Measurements from ENCODE around the gene EID1. TPM values are rescaled to one million over a fixed set of nuclear protein-coding genes. Genes with fewer than 3 reads are reported as not detected.

EID1 gene
- total and polyA plus RNA-seq, 9 of the 15 experiments (the other 6 are each of a cell fraction or from before 2014, with no cell fraction given), result 46.5 to 211 (median 143) TPM

DNA sequence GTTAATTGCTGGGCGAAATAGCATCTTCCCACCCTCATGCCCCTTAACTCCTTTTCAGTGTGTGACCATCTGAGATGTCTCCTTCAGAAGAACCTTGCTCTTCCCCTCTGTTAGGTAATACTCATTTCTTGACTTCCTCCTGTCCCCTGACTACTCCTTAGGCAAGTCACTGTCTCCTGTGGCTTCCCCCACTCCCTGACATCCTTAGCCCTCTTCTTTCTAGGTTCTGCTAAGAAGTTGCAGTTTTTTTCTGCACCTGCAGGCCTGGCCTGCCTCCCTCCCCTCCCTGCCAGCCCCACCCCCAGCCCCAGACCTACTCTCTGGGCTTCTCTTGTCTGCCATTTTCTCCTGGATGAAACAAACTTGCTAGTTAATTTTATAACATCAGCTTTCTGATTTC, 15.2 kb upstream of the EID1 start:
- BruUV-seq (replicated peaks), result no TSS peak
- no peaks in the 10 kb centered on the region for H3K9me3 ChIP-seq (replicated peaks; ENCODE audit: control insufficient read depth, insufficient read depth, low read depth, low read length)
- TF ChIP-seq SLC30A9 (CRISPR knock-in tag; IDR thresholded peaks at IDR 0.05), result no peak
- no peak for TF ChIP-seq E2F3 (CRISPR knock-in tag; IDR thresholded peaks at IDR 0.05)
- TF ChIP-seq CHCHD3 (CRISPR knock-in tag; IDR thresholded peaks at IDR 0.05), result no peak
- TF ChIP-seq, protein P1, sequence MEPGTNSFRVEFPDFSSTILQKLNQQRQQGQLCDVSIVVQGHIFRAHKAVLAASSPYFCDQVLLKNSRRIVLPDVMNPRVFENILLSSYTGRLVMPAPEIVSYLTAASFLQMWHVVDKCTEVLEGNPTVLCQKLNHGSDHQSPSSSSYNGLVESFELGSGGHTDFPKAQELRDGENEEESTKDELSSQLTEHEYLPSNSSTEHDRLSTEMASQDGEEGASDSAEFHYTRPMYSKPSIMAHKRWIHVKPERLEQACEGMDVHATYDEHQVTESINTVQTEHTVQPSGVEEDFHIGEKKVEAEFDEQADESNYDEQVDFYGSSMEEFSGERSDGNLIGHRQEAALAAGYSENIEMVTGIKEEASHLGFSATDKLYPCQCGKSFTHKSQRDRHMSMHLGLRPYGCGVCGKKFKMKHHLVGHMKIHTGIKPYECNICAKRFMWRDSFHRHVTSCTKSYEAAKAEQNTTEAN (CRISPR knock-in tag; IDR thresholded peaks at IDR 0.05), result no peak
- no peak for TF ChIP-seq SMC3 (conservative IDR thresholded peaks at IDR 0.05; ENCODE audit: insufficient read depth, low read depth, low read length)
- TF ChIP-seq NFYB (IDR thresholded peaks at IDR 0.05; ENCODE audit: extremely low read depth, insufficient read length), result no peak
- TF ChIP-seq, protein P2, sequence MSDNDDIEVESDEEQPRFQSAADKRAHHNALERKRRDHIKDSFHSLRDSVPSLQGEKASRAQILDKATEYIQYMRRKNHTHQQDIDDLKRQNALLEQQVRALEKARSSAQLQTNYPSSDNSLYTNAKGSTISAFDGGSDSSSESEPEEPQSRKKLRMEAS (CRISPR knock-in tag; IDR thresholded peaks at IDR 0.05), result no peak
- TF ChIP-seq HDAC3 (IDR thresholded peaks at IDR 0.05; ENCODE audit: borderline replicate concordance, partially characterized antibody), result no peak
- no peak for TF ChIP-seq MCM7 (IDR thresholded peaks at IDR 0.05)
- TF ChIP-seq CEBPZ (IDR thresholded peaks at IDR 0.05; ENCODE audit: borderline replicate concordance, low read depth, low read length), result no peak
- TF ChIP-seq ZNF253 (CRISPR knock-in tag; conservative IDR thresholded peaks at IDR 0.05), result no peak
- TF ChIP-seq, protein P3, sequence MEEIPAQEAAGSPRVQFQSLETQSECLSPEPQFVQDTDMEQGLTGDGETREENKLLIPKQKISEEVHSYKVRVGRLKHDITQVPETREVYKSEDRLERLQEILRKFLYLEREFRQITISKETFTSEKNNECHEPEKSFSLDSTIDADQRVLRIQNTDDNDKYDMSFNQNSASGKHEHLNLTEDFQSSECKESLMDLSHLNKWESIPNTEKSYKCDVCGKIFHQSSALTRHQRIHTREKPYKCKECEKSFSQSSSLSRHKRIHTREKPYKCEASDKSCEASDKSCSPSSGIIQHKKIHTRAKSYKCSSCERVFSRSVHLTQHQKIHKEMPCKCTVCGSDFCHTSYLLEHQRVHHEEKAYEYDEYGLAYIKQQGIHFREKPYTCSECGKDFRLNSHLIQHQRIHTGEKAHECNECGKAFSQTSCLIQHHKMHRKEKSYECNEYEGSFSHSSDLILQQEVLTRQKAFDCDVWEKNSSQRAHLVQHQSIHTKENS (CRISPR knock-in tag; IDR thresholded peaks at IDR 0.05), result no peak
- TF ChIP-seq ZNF644 (tag; IDR thresholded peaks at IDR 0.05; ENCODE audit: low read depth), result no peak
- no peak for TF ChIP-seq ZNF699 (CRISPR knock-in tag; IDR thresholded peaks at IDR 0.05; ENCODE audit: insufficient replicate concordance)
- no peak for TF ChIP-seq RBBP5 (IDR thresholded peaks at IDR 0.05; ENCODE audit: borderline replicate concordance, insufficient read depth, low read length, poor library complexity, severe bottlenecking)
- DNase-seq (ENCODE audit: extremely low read depth in 1 of 4, low spot score in 3 of 4) (peak in 1 of 4 experiments; percentile 11), ATAC-seq (peak; percentile 45), FAIRE-seq (no peak)
- H3K9ac ChIP-seq (ENCODE audit: insufficient read depth in 1 of 2, low read depth in 2 of 2, low read length in 2 of 2), result no peak overlapping the region
- H3K4me3 ChIP-seq, result no peak overlapping the region
- ChIA-PET POLR2A (no interaction called here), CTCF (ENCODE audit: low intra/inter-chr PET ratio) (interaction anchor here (0.6 to 2.9 kb wide), 5 partner anchors 103 to 1283 kb away, joined by 3 to 21 read pairs (median 7); no protein-coding TSS in a partner anchor)
- peak overlapping the region; percentile 61 for H2AFZ ChIP-seq (ENCODE audit: low read depth, low read length)
- in situ Hi-C loops (cut with MboI), result loop anchor here (10.0 kb wide), 1 partner anchor 362 kb away; no protein-coding TSS in a partner anchor
- H3K27me3 ChIP-seq (ENCODE audit: control insufficient read depth in 2 of 2, insufficient read depth in 2 of 2, low read length in 2 of 2), result no peaks in the 10 kb centered on the region
- no peak overlapping the region for H3K27ac ChIP-seq (ENCODE audit: extremely low read depth, low read depth, low read length)
- intact Hi-C loops (cut with micrococcal nuclease), result loop anchor here (1.0 to 5.0 kb wide), 5 partner anchors 215 to 1280 kb away; partner anchors contain the start of gene FGF7
- H3K4me1 ChIP-seq (replicated peaks in 1 of 2; ENCODE audit: control insufficient read depth in 2 of 2, insufficient read depth in 2 of 2, low read length in 2 of 2), result peaks cover 0 to 8% of the 10 kb centered on the region in 2 experiments; a peak in 3 of 5 replicates
- H3K36me3 ChIP-seq (ENCODE audit: control insufficient read depth, insufficient read depth, low read length), result no peaks in the 10 kb centered on the region
- no peak overlapping the region for H3K4me2 ChIP-seq (ENCODE audit: insufficient read depth, low read length)
- WGBS (ENCODE audit: insufficient coverage, low coverage, missing lambda C conversion rate), result 20% methylated on average over 1 of the region's 1 CpG
- no peaks in the 10 kb centered on the region for H3K79me2 ChIP-seq (ENCODE audit: control insufficient read depth, insufficient read depth, low read length)
- H4K20me1 ChIP-seq (replicated peaks; ENCODE audit: control insufficient read depth, insufficient read depth, low read length), result no peaks in the 10 kb centered on the region
- no peaks in the 10 kb centered on the region for H3K9me1 ChIP-seq (ENCODE audit: control insufficient read depth, insufficient read depth, low read length)
